ENCODE data around the gene KIF14. TPM values are rescaled to one million over a fixed set of nuclear protein-coding genes. Genes with fewer than 3 reads are reported as not detected.
A peak's percentile ranks its signal among the peaks of the same experiment; 100 is the strongest.

The KIF14 gene
- total and polyA plus RNA-seq, 2 donors (not counting 3 experiments of a cell fraction or from before 2014, with no cell fraction given) = 1.5 to 13.8 TPM

- dilution Hi-C loops (cut with MboI; ENCODE audit: extremely low pct_ligation_motif_present, low sequenced_read_pairs) = no loop called here
- intact Hi-C loops (cut with micrococcal nuclease) = no loop called here
- Histone ChIP-seq H3K27me3 (ENCODE audit: control insufficient read depth in 2 of 2, insufficient read depth in 2 of 2, low read length in 2 of 2) (peaks cover 0 to 1% of the 10 kb centered on the region in 2 experiments), H2AFZ (ENCODE audit: low read depth, low read length) (no peak overlapping the region), H3K4me2 (ENCODE audit: insufficient read depth, low read length) (no peak overlapping the region), H4K20me1 (replicated peaks; ENCODE audit: control insufficient read depth, extremely low read depth, insufficient read depth, low read length) (no peaks in the 10 kb centered on the region), H3K9me1 (replicated peaks; ENCODE audit: control insufficient read depth, extremely low read depth, insufficient read depth, low read length) (no peaks in the 10 kb centered on the region), H3K27ac (ENCODE audit: insufficient read depth, low read depth, low read length) (no peak overlapping the region), H3K4me1 (ENCODE audit: control insufficient read depth, extremely low read depth, insufficient read depth, low read length) (no peaks in the 10 kb centered on the region), H3K79me2 (ENCODE audit: control insufficient read depth, insufficient read depth, low read length) (no peaks in the 10 kb centered on the region), H3K9me3 (replicated peaks; ENCODE audit: control insufficient read depth, insufficient read depth, low read length) (no peaks in the 10 kb centered on the region), H3K4me3 (replicated peaks in 1 of 3; ENCODE audit: insufficient read depth in 1 of 3, low read depth in 1 of 3, low read length in 3 of 3) (no peak overlapping the region), H3K9ac (replicated peaks; ENCODE audit: extremely low read depth, insufficient read depth, low read length) (no peak overlapping the region), H3K36me3 (ENCODE audit: control insufficient read depth in 2 of 2, extremely low read depth in 1 of 2, insufficient read depth in 2 of 2, low read length in 2 of 2) (no peaks in the 10 kb centered on the region)
- POLR2A ChIA-PET = no interaction called here
- no TSS peak for BruUV-seq (replicated peaks)
- TF ChIP-seq FOS (IDR thresholded peaks at IDR 0.05; ENCODE audit: borderline replicate concordance, insufficient read depth, low read length) = peak; percentile 20
- no peak for TF ChIP-seq POLR2AphosphoS5 (IDR thresholded peaks at IDR 0.05; ENCODE audit: insufficient read depth, low read depth, low read length)
- TF ChIP-seq EZH2 (IDR thresholded peaks at IDR 0.05; ENCODE audit: borderline replicate concordance, low read depth, low read length, severe bottlenecking) = no peak
- TF ChIP-seq CTCF (IDR thresholded peaks at IDR 0.05; ENCODE audit: extremely low read depth in 1 of 2, insufficient read depth in 1 of 2, low read depth in 1 of 2, low read length in 2 of 2) = peak; percentile 9 to 27
- CTCF ChIA-PET = interaction anchor here (1.2 to 3.2 kb wide), 4 partner anchors 8 to 23 kb away, joined by 4 to 22 read pairs (median 9); no protein-coding TSS in a partner anchor
- FAIRE-seq (no peak), DNase-seq (ENCODE audit: low read depth, low spot score) (peak; percentile 30)
Observed at GRCh38 chr1:200535605-200536004, 84.9 kb downstream of the KIF14 start.

- dilution Hi-C loops (cut with MboI; ENCODE audit: extremely low pct_ligation_motif_present, low sequenced_read_pairs) = no loop called here
- FAIRE-seq = no peak
- no peak overlapping the region for H3K4me3 ChIP-seq (replicated peaks in 1 of 3; ENCODE audit: insufficient read depth in 1 of 3, low read depth in 1 of 3, low read length in 3 of 3)
- no peak overlapping the region for H3K9ac ChIP-seq (replicated peaks; ENCODE audit: extremely low read depth, insufficient read depth, low read length)
- H3K9me1 ChIP-seq (replicated peaks; ENCODE audit: control insufficient read depth, extremely low read depth, insufficient read depth, low read length) = no peaks in the 10 kb centered on the region
- no peak overlapping the region for H2AFZ ChIP-seq (ENCODE audit: low read depth, low read length)
- no peaks in the 10 kb centered on the region for H3K36me3 ChIP-seq (ENCODE audit: control insufficient read depth in 2 of 2, extremely low read depth in 1 of 2, insufficient read depth in 2 of 2, low read length in 2 of 2)
- ChIA-PET CTCF (no interaction called here), POLR2A (no interaction called here)
- BruUV-seq (replicated peaks) = no TSS peak
- H3K9me3 ChIP-seq (replicated peaks; ENCODE audit: control insufficient read depth, insufficient read depth, low read length) = no peaks in the 10 kb centered on the region
- H4K20me1 ChIP-seq (replicated peaks; ENCODE audit: control insufficient read depth, extremely low read depth, insufficient read depth, low read length) = no peaks in the 10 kb centered on the region
- H3K79me2 ChIP-seq (ENCODE audit: control insufficient read depth, insufficient read depth, low read length) = no peaks in the 10 kb centered on the region
- TF ChIP-seq MAX (IDR thresholded peaks at IDR 0.05; ENCODE audit: insufficient read depth, insufficient read length) (no peak), EZH2 (IDR thresholded peaks at IDR 0.05; ENCODE audit: borderline replicate concordance, low read depth, low read length, severe bottlenecking) (no peak), FOS (IDR thresholded peaks at IDR 0.05; ENCODE audit: borderline replicate concordance, insufficient read depth, low read length) (no peak), GATA2 (IDR thresholded peaks at IDR 0.05; ENCODE audit: insufficient read depth, insufficient read length, low read depth, low read length) (no peak), POLR2A (IDR thresholded peaks at IDR 0.05; ENCODE audit: low read depth, low read length) (no peak), POLR2AphosphoS5 (IDR thresholded peaks at IDR 0.05; ENCODE audit: insufficient read depth, low read depth, low read length) (no peak), MYC (IDR thresholded peaks at IDR 0.05; ENCODE audit: low read depth, low read length) (no peak), JUN (IDR thresholded peaks at IDR 0.05; ENCODE audit: borderline replicate concordance, insufficient read depth, insufficient read length, low read depth) (no peak), CTCF (IDR thresholded peaks at IDR 0.05; ENCODE audit: extremely low read depth in 1 of 2, insufficient read depth in 1 of 2, low read depth in 1 of 2, low read length in 2 of 2) (no peak)
- no peaks in the 10 kb centered on the region for H3K4me1 ChIP-seq (ENCODE audit: control insufficient read depth, extremely low read depth, insufficient read depth, low read length)
- no peak for DNase-seq (ENCODE audit: low read depth, low spot score)
- H3K27ac ChIP-seq (ENCODE audit: insufficient read depth, low read depth, low read length) = no peak overlapping the region
- H3K27me3 ChIP-seq (ENCODE audit: control insufficient read depth in 2 of 2, insufficient read depth in 2 of 2, low read length in 2 of 2) = peaks cover 0 to 1% of the 10 kb centered on the region in 2 experiments
- H3K4me2 ChIP-seq (ENCODE audit: insufficient read depth, low read length) = no peak overlapping the region
- intact Hi-C loops (cut with micrococcal nuclease) = no loop called here
Observed at GRCh38 chr1:200530623-200531261, 89.8 kb downstream of the KIF14 start.

All from endothelial cell of umbilical vein (primary cell).